SHP77 (cell line): Measurements from ENCODE around the gene CFAP119.
"Not testable (repeated sequence)": the region's sequence is repeated elsewhere in the genome, so short reads cannot be mapped to it uniquely, and the experiment has no call there.

ENCODE experiments used
- DNase-seq, 2 experiments: peaks; one replicate each; lab custom pipeline; 2025; lab: John Stamatoyannopoulos, UW

CFAP119 gene

GRCh38 chr16:30761928-30762902 lies at the start of gene CFAP119, which contains the start of gene RNF40:
Gene CFAP119 (minus strand): TSS chr16:30762062. CDS start chr16:30761748, 314 bp downstream.
Gene RNF40 (plus strand): TSS chr16:30762322. CDS start chr16:30762546, 224 bp downstream.
- peak; percentile 99 for DNase-seq

- not testable (repeated sequence) for DNase-seq
Observed at GRCh38 chr16:30809675-30810074, 47.8 kb upstream of the CFAP119 start.

GRCh38 chr16:30808890-30809426 lies 47.1 kb upstream of the CFAP119 start:
- DNase-seq, result not testable (repeated sequence)

- DNase-seq, result no peak
Observed at GRCh38 chr16:30808146-30808545, 46.3 kb upstream of the CFAP119 start.

- peak; percentile 86 to 90 for DNase-seq
Observed at GRCh38 chr16:30805370-30806169, 43.7 kb upstream of the CFAP119 start.

- DNase-seq, result peak; percentile 56 to 63
Observed at GRCh38 chr16:30805056-30805369, 43.2 kb upstream of the CFAP119 start.

- DNase-seq, result no peak
Observed at GRCh38 chr16:30802936-30803335, 41.1 kb upstream of the CFAP119 start.

- no peak for DNase-seq
Observed at GRCh38 chr16:30797670-30798309, 35.9 kb upstream of the CFAP119 start.

GRCh38 chr16:30794634-30795033 lies 32.8 kb upstream of the CFAP119 start:
- DNase-seq, result no peak

GRCh38 chr16:30793508-30794069 lies 31.7 kb upstream of the CFAP119 start:
- no peak for DNase-seq

- DNase-seq, result no peak
Observed at GRCh38 chr16:30787613-30788378, 25.9 kb upstream of the CFAP119 start.

GRCh38 chr16:30786936-30787612 lies 25.2 kb upstream of the CFAP119 start, which contains the start of gene ZNF629:
Gene ZNF629 (minus strand): TSS chr16:30787205. CDS start chr16:30784482, 2,723 bp downstream.
- DNase-seq, result peak; percentile 61 to 71

- DNase-seq, result peak; percentile 20 to 71
Observed at GRCh38 chr16:30786115-30786935, 24.5 kb upstream of the CFAP119 start.

GRCh38 chr16:30785126-30786106 lies 23.6 kb upstream of the CFAP119 start:
- DNase-seq, result no peak

- DNase-seq, result no peak
Observed at GRCh38 chr16:30784215-30784614, 22.4 kb upstream of the CFAP119 start.

- DNase-seq, result no peak
Observed at GRCh38 chr16:30783280-30784109, 21.6 kb upstream of the CFAP119 start.
